WTC11 (cell line): ENCODE data around the gene HDDC3. TPM values are rescaled to one million over a fixed set of nuclear protein-coding genes. Genes with fewer than 3 reads are reported as not detected.

ENCODE experiments used
- ATAC-seq: fragments of 200-7000 bp; cut with Tn5 transposase; 2 replicates; pipeline ENCODE4 v1.10.0; 2021; ENCODE audit warnings: mild to moderate bottlenecking, moderate library complexity
- CTCF ChIA-PET: fragments of 300-600 bp; sonication (Branson Sonifier 250); formaldehyde crosslinking; loops from one replicate; lab custom pipeline; 2021; ENCODE audit warnings: antibody characterized with exemption; lab: Charles Lee
- POLR2A ChIA-PET: fragments of 350-600 bp; sonication (Branson Sonifier 250); formaldehyde crosslinking; loops from one replicate; lab custom pipeline; 2021; ENCODE audit warnings: antibody characterized with exemption; lab: Charles Lee
- DNase-seq: peaks from one replicate; pipeline ENCODE4 v3.0.0; 2021; ENCODE audit warnings: low spot score
- H3K27ac Mint-ChIP-seq: 2 replicates; pipeline ENCODE4 v1.8.0; 2021; ENCODE audit warnings: mixed read lengths
- H3K27me3 Mint-ChIP-seq: 2 replicates; pipeline ENCODE4 v1.8.0; 2021; ENCODE audit warnings: low read depth, mild to moderate bottlenecking, moderate library complexity, mixed read lengths
- H3K36me3 Mint-ChIP-seq: 2 replicates; pipeline ENCODE4 v1.8.0; 2021; ENCODE audit warnings: mixed read lengths
- H3K4me1 Mint-ChIP-seq: 2 replicates; pipeline ENCODE4 v1.8.0; 2022; ENCODE audit warnings: mixed read lengths
- H3K4me3 Mint-ChIP-seq: 2 replicates; pipeline ENCODE4 v1.8.0; 2021; ENCODE audit warnings: mild to moderate bottlenecking, moderate library complexity, mixed read lengths
- H3K9me3 Mint-ChIP-seq: 2 replicates; pipeline ENCODE4 v1.8.0; 2021; ENCODE audit warnings: mixed read lengths
- JAZF1 ChIP-seq: fragments of 250-450 bp; sonication (Bioruptor Pico); IDR thresholded peaks from 2 replicates; pipeline ENCODE4 v1.9.0; 2021; ENCODE audit warnings: moderate library complexity, mild to moderate bottlenecking, inconsistent platforms
- JUN ChIP-seq: sonication (generic); formaldehyde crosslinking; IDR thresholded peaks from 2 replicates; pipeline ENCODE4 v1.8.0; 2023; ENCODE audit warnings: mild to moderate bottlenecking, missing genetic modification reagents
- NFATC4 ChIP-seq: fragments of 250-450 bp; sonication (Bioruptor Pico); IDR thresholded peaks from 2 replicates; pipeline ENCODE4 v1.9.0; 2021; ENCODE audit warnings: mild to moderate bottlenecking
- NFE2L1 ChIP-seq: sonication (generic); formaldehyde crosslinking; IDR thresholded peaks from 2 replicates; pipeline ENCODE4 v1.8.1; 2023; ENCODE audit warnings: missing genetic modification reagents
- OVOL2 ChIP-seq: fragments of 250-450 bp; sonication (Bioruptor Pico); IDR thresholded peaks from 2 replicates; pipeline ENCODE4 v1.9.0; 2021; ENCODE audit warnings: mild to moderate bottlenecking, borderline replicate concordance
- SMAD3 ChIP-seq: sonication (generic); formaldehyde crosslinking; IDR thresholded peaks from 2 replicates; pipeline ENCODE4 v1.8.0; 2022; ENCODE audit warnings: missing genetic modification reagents, mild to moderate bottlenecking, borderline replicate concordance
- TEAD4 ChIP-seq: sonication (generic); formaldehyde crosslinking; IDR thresholded peaks from 2 replicates; pipeline ENCODE4 v1.8.0; 2022; ENCODE audit warnings: mild to moderate bottlenecking, missing genetic modification reagents
- TP53 ChIP-seq: sonication (generic); formaldehyde crosslinking; IDR thresholded peaks from 2 replicates; pipeline ENCODE4 v1.8.1; 2023; ENCODE audit warnings: mild to moderate bottlenecking, missing genetic modification reagents
- ZNF138 ChIP-seq: sonication (generic); formaldehyde crosslinking; conservative IDR thresholded peaks from 2 replicates; pipeline ENCODE4 v1.8.1; 2022; ENCODE audit warnings: mild to moderate bottlenecking, moderate library complexity, missing genetic modification reagents
- ZNF671 ChIP-seq: fragments of 250-450 bp; sonication (Bioruptor Pico); IDR thresholded peaks from 2 replicates; pipeline ENCODE4 v1.8.0; 2021; ENCODE audit warnings: mild to moderate bottlenecking
- total RNA-seq: library from RNA; stranded (reverse); gene quantifications from 3 replicates; pipeline ENCODE4 v1.2.3, GENCODE V29; 2021
- TF ChIP-seq, protein P1 (sequence below): sonication (generic); formaldehyde crosslinking; conservative IDR thresholded peaks from 2 replicates; pipeline ENCODE4 v1.8.1; 2023; ENCODE audit warnings: mild to moderate bottlenecking, low read depth, missing genetic modification reagents, moderate library complexity
- TF ChIP-seq, protein P2 (sequence below): sonication (generic); formaldehyde crosslinking; IDR thresholded peaks from 2 replicates; pipeline ENCODE4 v1.8.0; 2022; ENCODE audit warnings: mild to moderate bottlenecking, missing genetic modification reagents
- TF ChIP-seq, protein P3 (sequence below): fragments of 250-450 bp; sonication (Bioruptor Pico); IDR thresholded peaks from 2 replicates; pipeline ENCODE4 v1.9.0; 2021; ENCODE audit warnings: mild to moderate bottlenecking, borderline replicate concordance
- TF ChIP-seq, protein P4 (sequence below): sonication (generic); formaldehyde crosslinking; IDR thresholded peaks from 2 replicates; pipeline ENCODE4 v1.8.1; 2022; ENCODE audit warnings: missing genetic modification reagents, borderline replicate concordance
- TF ChIP-seq, protein P5 (sequence below): sonication (generic); formaldehyde crosslinking; IDR thresholded peaks from 2 replicates; pipeline ENCODE4 v1.8.1; 2023; ENCODE audit warnings: mild to moderate bottlenecking, missing genetic modification reagents
- TF ChIP-seq, protein P6 (sequence below): sonication (generic); formaldehyde crosslinking; IDR thresholded peaks from 2 replicates; pipeline ENCODE4 v1.8.1; 2022; ENCODE audit warnings: mild to moderate bottlenecking, missing genetic modification reagents, moderate library complexity, borderline replicate concordance
- TF ChIP-seq, protein P7 (sequence below): sonication (generic); formaldehyde crosslinking; IDR thresholded peaks from 2 replicates; pipeline ENCODE4 v1.8.1; 2022; ENCODE audit warnings: low read depth, mild to moderate bottlenecking, moderate library complexity, missing genetic modification reagents, borderline replicate concordance
- TF ChIP-seq, protein P8 (sequence below): fragments of 200-600 bp; IDR thresholded peaks from 2 replicates; pipeline ENCODE4 v1.8.0; 2022; ENCODE audit warnings: antibody characterized with exemption

Gene HDDC3
- total RNA-seq, 1 experiment from 2014 or later = 16.4 TPM

DNA sequence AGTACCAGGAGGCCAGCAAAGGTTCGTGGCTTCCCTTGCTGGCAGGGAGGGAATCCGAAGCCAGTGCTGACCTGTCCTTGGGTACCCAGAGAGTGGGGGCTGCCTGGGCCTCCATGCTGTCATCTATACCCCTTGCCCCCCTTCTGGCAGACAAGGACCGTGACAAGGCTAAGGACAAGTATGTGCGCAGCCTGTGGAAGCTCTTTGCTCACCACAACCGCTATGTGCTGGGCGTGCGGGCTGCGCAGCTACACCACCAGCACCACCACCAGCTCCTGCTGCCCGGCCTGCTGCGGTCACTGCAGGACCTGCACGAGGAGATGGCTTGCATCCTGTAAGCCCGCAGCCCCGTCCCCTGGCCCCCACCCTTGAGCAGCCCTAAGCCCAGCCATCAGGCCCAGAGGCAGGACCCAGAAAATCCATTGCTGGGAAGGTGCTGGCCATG is 45.3 kb downstream of the HDDC3 start:
- no peaks in the 10 kb centered on the region for H3K9me3 Mint-ChIP-seq
- H3K27ac Mint-ChIP-seq = no peak overlapping the region
- ATAC-seq = no peak
- TF ChIP-seq, protein P1, sequence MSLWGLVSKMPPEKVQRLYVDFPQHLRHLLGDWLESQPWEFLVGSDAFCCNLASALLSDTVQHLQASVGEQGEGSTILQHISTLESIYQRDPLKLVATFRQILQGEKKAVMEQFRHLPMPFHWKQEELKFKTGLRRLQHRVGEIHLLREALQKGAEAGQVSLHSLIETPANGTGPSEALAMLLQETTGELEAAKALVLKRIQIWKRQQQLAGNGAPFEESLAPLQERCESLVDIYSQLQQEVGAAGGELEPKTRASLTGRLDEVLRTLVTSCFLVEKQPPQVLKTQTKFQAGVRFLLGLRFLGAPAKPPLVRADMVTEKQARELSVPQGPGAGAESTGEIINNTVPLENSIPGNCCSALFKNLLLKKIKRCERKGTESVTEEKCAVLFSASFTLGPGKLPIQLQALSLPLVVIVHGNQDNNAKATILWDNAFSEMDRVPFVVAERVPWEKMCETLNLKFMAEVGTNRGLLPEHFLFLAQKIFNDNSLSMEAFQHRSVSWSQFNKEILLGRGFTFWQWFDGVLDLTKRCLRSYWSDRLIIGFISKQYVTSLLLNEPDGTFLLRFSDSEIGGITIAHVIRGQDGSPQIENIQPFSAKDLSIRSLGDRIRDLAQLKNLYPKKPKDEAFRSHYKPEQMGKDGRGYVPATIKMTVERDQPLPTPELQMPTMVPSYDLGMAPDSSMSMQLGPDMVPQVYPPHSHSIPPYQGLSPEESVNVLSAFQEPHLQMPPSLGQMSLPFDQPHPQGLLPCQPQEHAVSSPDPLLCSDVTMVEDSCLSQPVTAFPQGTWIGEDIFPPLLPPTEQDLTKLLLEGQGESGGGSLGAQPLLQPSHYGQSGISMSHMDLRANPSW = no peak
- TF ChIP-seq, protein P2, sequence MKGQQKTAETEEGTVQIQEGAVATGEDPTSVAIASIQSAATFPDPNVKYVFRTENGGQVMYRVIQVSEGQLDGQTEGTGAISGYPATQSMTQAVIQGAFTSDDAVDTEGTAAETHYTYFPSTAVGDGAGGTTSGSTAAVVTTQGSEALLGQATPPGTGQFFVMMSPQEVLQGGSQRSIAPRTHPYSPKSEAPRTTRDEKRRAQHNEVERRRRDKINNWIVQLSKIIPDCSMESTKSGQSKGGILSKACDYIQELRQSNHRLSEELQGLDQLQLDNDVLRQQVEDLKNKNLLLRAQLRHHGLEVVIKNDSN (CRISPR knock-in tag) = no peak
- TF ChIP-seq, protein P3, sequence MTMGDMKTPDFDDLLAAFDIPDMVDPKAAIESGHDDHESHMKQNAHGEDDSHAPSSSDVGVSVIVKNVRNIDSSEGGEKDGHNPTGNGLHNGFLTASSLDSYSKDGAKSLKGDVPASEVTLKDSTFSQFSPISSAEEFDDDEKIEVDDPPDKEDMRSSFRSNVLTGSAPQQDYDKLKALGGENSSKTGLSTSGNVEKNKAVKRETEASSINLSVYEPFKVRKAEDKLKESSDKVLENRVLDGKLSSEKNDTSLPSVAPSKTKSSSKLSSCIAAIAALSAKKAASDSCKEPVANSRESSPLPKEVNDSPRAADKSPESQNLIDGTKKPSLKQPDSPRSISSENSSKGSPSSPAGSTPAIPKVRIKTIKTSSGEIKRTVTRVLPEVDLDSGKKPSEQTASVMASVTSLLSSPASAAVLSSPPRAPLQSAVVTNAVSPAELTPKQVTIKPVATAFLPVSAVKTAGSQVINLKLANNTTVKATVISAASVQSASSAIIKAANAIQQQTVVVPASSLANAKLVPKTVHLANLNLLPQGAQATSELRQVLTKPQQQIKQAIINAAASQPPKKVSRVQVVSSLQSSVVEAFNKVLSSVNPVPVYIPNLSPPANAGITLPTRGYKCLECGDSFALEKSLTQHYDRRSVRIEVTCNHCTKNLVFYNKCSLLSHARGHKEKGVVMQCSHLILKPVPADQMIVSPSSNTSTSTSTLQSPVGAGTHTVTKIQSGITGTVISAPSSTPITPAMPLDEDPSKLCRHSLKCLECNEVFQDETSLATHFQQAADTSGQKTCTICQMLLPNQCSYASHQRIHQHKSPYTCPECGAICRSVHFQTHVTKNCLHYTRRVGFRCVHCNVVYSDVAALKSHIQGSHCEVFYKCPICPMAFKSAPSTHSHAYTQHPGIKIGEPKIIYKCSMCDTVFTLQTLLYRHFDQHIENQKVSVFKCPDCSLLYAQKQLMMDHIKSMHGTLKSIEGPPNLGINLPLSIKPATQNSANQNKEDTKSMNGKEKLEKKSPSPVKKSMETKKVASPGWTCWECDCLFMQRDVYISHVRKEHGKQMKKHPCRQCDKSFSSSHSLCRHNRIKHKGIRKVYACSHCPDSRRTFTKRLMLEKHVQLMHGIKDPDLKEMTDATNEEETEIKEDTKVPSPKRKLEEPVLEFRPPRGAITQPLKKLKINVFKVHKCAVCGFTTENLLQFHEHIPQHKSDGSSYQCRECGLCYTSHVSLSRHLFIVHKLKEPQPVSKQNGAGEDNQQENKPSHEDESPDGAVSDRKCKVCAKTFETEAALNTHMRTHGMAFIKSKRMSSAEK (CRISPR knock-in tag) = no peak
- TF ChIP-seq, protein P4, sequence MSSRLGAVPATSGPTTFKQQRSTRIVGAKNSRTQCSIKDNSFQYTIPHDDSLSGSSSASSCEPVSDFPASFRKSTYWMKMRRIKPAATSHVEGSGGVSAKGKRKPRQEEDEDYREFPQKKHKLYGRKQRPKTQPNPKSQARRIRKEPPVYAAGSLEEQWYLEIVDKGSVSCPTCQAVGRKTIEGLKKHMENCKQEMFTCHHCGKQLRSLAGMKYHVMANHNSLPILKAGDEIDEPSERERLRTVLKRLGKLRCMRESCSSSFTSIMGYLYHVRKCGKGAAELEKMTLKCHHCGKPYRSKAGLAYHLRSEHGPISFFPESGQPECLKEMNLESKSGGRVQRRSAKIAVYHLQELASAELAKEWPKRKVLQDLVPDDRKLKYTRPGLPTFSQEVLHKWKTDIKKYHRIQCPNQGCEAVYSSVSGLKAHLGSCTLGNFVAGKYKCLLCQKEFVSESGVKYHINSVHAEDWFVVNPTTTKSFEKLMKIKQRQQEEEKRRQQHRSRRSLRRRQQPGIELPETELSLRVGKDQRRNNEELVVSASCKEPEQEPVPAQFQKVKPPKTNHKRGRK (CRISPR knock-in tag) = no peak
- TF ChIP-seq, protein P5, sequence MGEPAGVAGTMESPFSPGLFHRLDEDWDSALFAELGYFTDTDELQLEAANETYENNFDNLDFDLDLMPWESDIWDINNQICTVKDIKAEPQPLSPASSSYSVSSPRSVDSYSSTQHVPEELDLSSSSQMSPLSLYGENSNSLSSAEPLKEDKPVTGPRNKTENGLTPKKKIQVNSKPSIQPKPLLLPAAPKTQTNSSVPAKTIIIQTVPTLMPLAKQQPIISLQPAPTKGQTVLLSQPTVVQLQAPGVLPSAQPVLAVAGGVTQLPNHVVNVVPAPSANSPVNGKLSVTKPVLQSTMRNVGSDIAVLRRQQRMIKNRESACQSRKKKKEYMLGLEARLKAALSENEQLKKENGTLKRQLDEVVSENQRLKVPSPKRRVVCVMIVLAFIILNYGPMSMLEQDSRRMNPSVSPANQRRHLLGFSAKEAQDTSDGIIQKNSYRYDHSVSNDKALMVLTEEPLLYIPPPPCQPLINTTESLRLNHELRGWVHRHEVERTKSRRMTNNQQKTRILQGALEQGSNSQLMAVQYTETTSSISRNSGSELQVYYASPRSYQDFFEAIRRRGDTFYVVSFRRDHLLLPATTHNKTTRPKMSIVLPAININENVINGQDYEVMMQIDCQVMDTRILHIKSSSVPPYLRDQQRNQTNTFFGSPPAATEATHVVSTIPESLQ (CRISPR knock-in tag) = no peak
- TF ChIP-seq, protein P6, sequence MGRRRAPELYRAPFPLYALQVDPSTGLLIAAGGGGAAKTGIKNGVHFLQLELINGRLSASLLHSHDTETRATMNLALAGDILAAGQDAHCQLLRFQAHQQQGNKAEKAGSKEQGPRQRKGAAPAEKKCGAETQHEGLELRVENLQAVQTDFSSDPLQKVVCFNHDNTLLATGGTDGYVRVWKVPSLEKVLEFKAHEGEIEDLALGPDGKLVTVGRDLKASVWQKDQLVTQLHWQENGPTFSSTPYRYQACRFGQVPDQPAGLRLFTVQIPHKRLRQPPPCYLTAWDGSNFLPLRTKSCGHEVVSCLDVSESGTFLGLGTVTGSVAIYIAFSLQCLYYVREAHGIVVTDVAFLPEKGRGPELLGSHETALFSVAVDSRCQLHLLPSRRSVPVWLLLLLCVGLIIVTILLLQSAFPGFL (CRISPR knock-in tag) = no peak
- ChIA-PET CTCF (interaction anchor here (0.7 to 4.8 kb wide), 9 partner anchors 17 to 567 kb away, joined by 3 to 75 read pairs (median 8); partner anchors contain the start of genes BLM, FURIN, HDDC3 and UNC45A), POLR2A (no interaction called here)
- H3K36me3 Mint-ChIP-seq = no peaks in the 10 kb centered on the region
- no peak for DNase-seq
- H3K4me1 Mint-ChIP-seq = peaks cover 22% of the 10 kb centered on the region
- H3K4me3 Mint-ChIP-seq = no peak overlapping the region
- no peaks in the 10 kb centered on the region for H3K27me3 Mint-ChIP-seq

DNA sequence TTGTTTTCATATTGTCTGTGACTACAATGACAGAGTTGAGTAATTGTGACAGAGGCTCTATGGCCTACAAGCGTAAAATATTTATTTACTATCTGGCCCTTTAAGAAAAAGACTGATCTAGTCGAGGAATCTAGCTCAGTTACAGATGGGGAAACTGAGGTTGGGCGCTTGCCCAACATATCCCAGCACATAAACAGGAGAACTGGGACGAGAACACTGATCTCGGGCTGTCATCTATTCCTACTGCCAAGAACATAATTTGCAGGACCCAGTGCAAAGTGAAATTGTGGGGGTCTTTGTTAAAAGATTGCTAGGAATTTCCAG is 46.1 kb downstream of the HDDC3 start:
- no peak for ATAC-seq
- DNase-seq = no peak
- ChIA-PET CTCF (interaction anchor here (0.6 to 4.9 kb wide), 46 partner anchors 9 to 743 kb away, joined by 3 to 75 read pairs (median 4); partner anchors contain the start of genes BLM, FURIN, HDDC3 and IQGAP1), POLR2A (interaction anchor here (0.5 to 2.7 kb wide), 2 partner anchors 17 to 981 kb away, joined by 3 to 8 read pairs; partner anchors contain the start of gene FURIN)
- TF ChIP-seq NFATC4 (CRISPR knock-in tag) (no peak), ZNF138 (CRISPR knock-in tag) (no peak), OVOL2 (CRISPR knock-in tag) (no peak), NFE2L1 (no peak), JAZF1 (CRISPR knock-in tag) (no peak), JUN (CRISPR knock-in tag) (no peak), TEAD4 (no peak), TP53 (no peak), SMAD3 (no peak), ZNF671 (no peak)
- TF ChIP-seq, protein P7, sequence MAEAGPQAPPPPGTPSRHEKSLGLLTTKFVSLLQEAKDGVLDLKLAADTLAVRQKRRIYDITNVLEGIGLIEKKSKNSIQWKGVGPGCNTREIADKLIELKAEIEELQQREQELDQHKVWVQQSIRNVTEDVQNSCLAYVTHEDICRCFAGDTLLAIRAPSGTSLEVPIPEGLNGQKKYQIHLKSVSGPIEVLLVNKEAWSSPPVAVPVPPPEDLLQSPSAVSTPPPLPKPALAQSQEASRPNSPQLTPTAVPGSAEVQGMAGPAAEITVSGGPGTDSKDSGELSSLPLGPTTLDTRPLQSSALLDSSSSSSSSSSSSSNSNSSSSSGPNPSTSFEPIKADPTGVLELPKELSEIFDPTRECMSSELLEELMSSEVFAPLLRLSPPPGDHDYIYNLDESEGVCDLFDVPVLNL = no peak
- TF ChIP-seq, protein P8, sequence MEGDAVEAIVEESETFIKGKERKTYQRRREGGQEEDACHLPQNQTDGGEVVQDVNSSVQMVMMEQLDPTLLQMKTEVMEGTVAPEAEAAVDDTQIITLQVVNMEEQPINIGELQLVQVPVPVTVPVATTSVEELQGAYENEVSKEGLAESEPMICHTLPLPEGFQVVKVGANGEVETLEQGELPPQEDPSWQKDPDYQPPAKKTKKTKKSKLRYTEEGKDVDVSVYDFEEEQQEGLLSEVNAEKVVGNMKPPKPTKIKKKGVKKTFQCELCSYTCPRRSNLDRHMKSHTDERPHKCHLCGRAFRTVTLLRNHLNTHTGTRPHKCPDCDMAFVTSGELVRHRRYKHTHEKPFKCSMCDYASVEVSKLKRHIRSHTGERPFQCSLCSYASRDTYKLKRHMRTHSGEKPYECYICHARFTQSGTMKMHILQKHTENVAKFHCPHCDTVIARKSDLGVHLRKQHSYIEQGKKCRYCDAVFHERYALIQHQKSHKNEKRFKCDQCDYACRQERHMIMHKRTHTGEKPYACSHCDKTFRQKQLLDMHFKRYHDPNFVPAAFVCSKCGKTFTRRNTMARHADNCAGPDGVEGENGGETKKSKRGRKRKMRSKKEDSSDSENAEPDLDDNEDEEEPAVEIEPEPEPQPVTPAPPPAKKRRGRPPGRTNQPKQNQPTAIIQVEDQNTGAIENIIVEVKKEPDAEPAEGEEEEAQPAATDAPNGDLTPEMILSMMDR = no peak
- no peaks in the 10 kb centered on the region for H3K36me3 Mint-ChIP-seq
- H3K4me3 Mint-ChIP-seq = no peak overlapping the region
- no peaks in the 10 kb centered on the region for H3K27me3 Mint-ChIP-seq
- H3K9me3 Mint-ChIP-seq = no peaks in the 10 kb centered on the region
- H3K27ac Mint-ChIP-seq = no peak overlapping the region
- H3K4me1 Mint-ChIP-seq = peaks cover 22% of the 10 kb centered on the region
